Skeletal muscle satellite cell (primary cell): Measurements from ENCODE around the gene TPCN2.

Experiments
- H3K27me3 ChIP-seq: 2 replicates; pipeline ENCODE4 v1.7.0; 2013; ENCODE audit warnings: low read length; ENCODE audit not compliant: control insufficient read depth, insufficient read depth
- H3K36me3 ChIP-seq: 2 replicates; pipeline ENCODE4 v1.7.0; 2013; ENCODE audit warnings: mild to moderate bottlenecking, control low read depth, low read length; ENCODE audit not compliant: insufficient read depth
- H3K4me1 ChIP-seq: 2 replicates; pipeline ENCODE4 v1.7.0; 2013; ENCODE audit warnings: low read length; ENCODE audit not compliant: control insufficient read depth, insufficient read depth
- H3K4me2 ChIP-seq: 2 replicates; pipeline ENCODE4 v1.7.0; 2013; ENCODE audit warnings: mild to moderate bottlenecking, low read length
- H3K4me3 ChIP-seq: 2 replicates; pipeline ENCODE4 v1.7.0; 2013; ENCODE audit warnings: low read length
- H3K9ac ChIP-seq: 2 replicates; pipeline ENCODE4 v1.7.0; 2013; ENCODE audit warnings: mild to moderate bottlenecking, low read depth, low read length, moderate library complexity
- H3K9me3 ChIP-seq: replicated peaks from 2 replicates; pipeline ENCODE4 v1.7.0; 2013; ENCODE audit warnings: mild to moderate bottlenecking, control low read depth, low read length

The TPCN2 gene

GRCh38 chr11:69055212-69055586 lies 6.5 kb downstream of the TPCN2 start:
- Histone ChIP-seq H3K9me3 (no peaks in the 10 kb centered on the region), H3K36me3 (peaks cover 25% of the 10 kb centered on the region), H3K4me3 (no peak overlapping the region), H3K27me3 (no peaks in the 10 kb centered on the region), H3K4me1 (peaks cover 10% of the 10 kb centered on the region), H3K9ac (no peak overlapping the region), H3K4me2 (no peak overlapping the region)

GRCh38 chr11:69055598-69056516 lies 7.1 kb downstream of the TPCN2 start:
- H3K36me3 ChIP-seq, result peaks cover 25% of the 10 kb centered on the region
- no peak overlapping the region for H3K4me3 ChIP-seq
- H3K9me3 ChIP-seq, result no peaks in the 10 kb centered on the region
- H3K9ac ChIP-seq, result no peak overlapping the region
- H3K27me3 ChIP-seq, result no peaks in the 10 kb centered on the region
- peaks cover 10% of the 10 kb centered on the region for H3K4me1 ChIP-seq
- H3K4me2 ChIP-seq, result no peak overlapping the region

GRCh38 chr11:69057236-69057635 lies 8.5 kb downstream of the TPCN2 start:
- H3K4me1 ChIP-seq, result no peaks in the 10 kb centered on the region
- H3K9ac ChIP-seq, result no peak overlapping the region
- H3K4me3 ChIP-seq, result no peak overlapping the region
- H3K4me2 ChIP-seq, result no peak overlapping the region
- H3K9me3 ChIP-seq, result no peaks in the 10 kb centered on the region
- no peaks in the 10 kb centered on the region for H3K27me3 ChIP-seq
- H3K36me3 ChIP-seq, result peaks cover 25% of the 10 kb centered on the region

GRCh38 chr11:69057801-69058200 lies 9.1 kb downstream of the TPCN2 start:
- Histone ChIP-seq H3K27me3 (no peaks in the 10 kb centered on the region), H3K9ac (no peak overlapping the region), H3K9me3 (no peaks in the 10 kb centered on the region), H3K4me1 (no peaks in the 10 kb centered on the region), H3K36me3 (peaks cover 25% of the 10 kb centered on the region), H3K4me2 (no peak overlapping the region), H3K4me3 (no peak overlapping the region)

GRCh38 chr11:69058511-69059270 lies 10.0 kb downstream of the TPCN2 start:
- Histone ChIP-seq H3K36me3 (peaks cover 26% of the 10 kb centered on the region), H3K9me3 (no peaks in the 10 kb centered on the region), H3K9ac (no peak overlapping the region), H3K27me3 (no peaks in the 10 kb centered on the region), H3K4me2 (no peak overlapping the region), H3K4me3 (no peak overlapping the region), H3K4me1 (no peaks in the 10 kb centered on the region)

GRCh38 chr11:69059429-69059828 lies 10.7 kb downstream of the TPCN2 start:
- H3K36me3 ChIP-seq, result peaks cover 22% of the 10 kb centered on the region
- no peaks in the 10 kb centered on the region for H3K9me3 ChIP-seq
- no peak overlapping the region for H3K4me3 ChIP-seq
- H3K4me1 ChIP-seq, result no peaks in the 10 kb centered on the region
- no peak overlapping the region for H3K4me2 ChIP-seq
- no peaks in the 10 kb centered on the region for H3K27me3 ChIP-seq
- no peak overlapping the region for H3K9ac ChIP-seq

GRCh38 chr11:69059985-69060384 lies 11.3 kb downstream of the TPCN2 start:
- no peaks in the 10 kb centered on the region for H3K4me1 ChIP-seq
- H3K4me2 ChIP-seq, result no peak overlapping the region
- H3K9me3 ChIP-seq, result no peaks in the 10 kb centered on the region
- peaks cover 20% of the 10 kb centered on the region for H3K36me3 ChIP-seq
- H3K9ac ChIP-seq, result no peak overlapping the region
- no peaks in the 10 kb centered on the region for H3K27me3 ChIP-seq
- H3K4me3 ChIP-seq, result no peak overlapping the region

- Histone ChIP-seq H3K4me2 (no peak overlapping the region), H3K4me1 (no peaks in the 10 kb centered on the region), H3K27me3 (no peaks in the 10 kb centered on the region), H3K9ac (no peak overlapping the region), H3K9me3 (no peaks in the 10 kb centered on the region), H3K36me3 (peaks cover 16% of the 10 kb centered on the region), H3K4me3 (no peak overlapping the region)
Measured at GRCh38 chr11:69060806-69061712, 12.3 kb downstream of the TPCN2 start.

GRCh38 chr11:69061713-69062053 lies 13.0 kb downstream of the TPCN2 start:
- Histone ChIP-seq H3K27me3 (no peaks in the 10 kb centered on the region), H3K36me3 (peaks cover 16% of the 10 kb centered on the region), H3K4me1 (no peaks in the 10 kb centered on the region), H3K4me3 (no peak overlapping the region), H3K9ac (no peak overlapping the region), H3K4me2 (no peak overlapping the region), H3K9me3 (no peaks in the 10 kb centered on the region)

GRCh38 chr11:69062169-69062855 lies 13.6 kb downstream of the TPCN2 start:
- H3K27me3 ChIP-seq, result no peaks in the 10 kb centered on the region
- no peak overlapping the region for H3K9ac ChIP-seq
- H3K36me3 ChIP-seq, result peaks cover 13% of the 10 kb centered on the region
- no peak overlapping the region for H3K4me3 ChIP-seq
- no peaks in the 10 kb centered on the region for H3K4me1 ChIP-seq
- H3K9me3 ChIP-seq, result no peaks in the 10 kb centered on the region
- H3K4me2 ChIP-seq, result no peak overlapping the region
